Fibroblast of mammary gland (primary cell): ENCODE data around the gene PRSS50.

Source experiments
- DNase-seq: peaks from one replicate; pipeline ENCODE4 v3.0.0-alpha.2; 2010; ENCODE audit warnings: low read depth
- H3K4me3 ChIP-seq: 2 replicates; pipeline ENCODE4 v1.5.1; 2011; ENCODE audit warnings: low read depth, mild to moderate bottlenecking, low read length, moderate library complexity; ENCODE audit not compliant: control insufficient read depth
- CTCF ChIP-seq: conservative IDR thresholded peaks from 2 replicates; pipeline ENCODE4 v1.5.1; 2011; ENCODE audit warnings: low read depth, low read length, inconsistent platforms; ENCODE audit not compliant: control insufficient read depth, insufficient read depth

PRSS50 gene

DNA sequence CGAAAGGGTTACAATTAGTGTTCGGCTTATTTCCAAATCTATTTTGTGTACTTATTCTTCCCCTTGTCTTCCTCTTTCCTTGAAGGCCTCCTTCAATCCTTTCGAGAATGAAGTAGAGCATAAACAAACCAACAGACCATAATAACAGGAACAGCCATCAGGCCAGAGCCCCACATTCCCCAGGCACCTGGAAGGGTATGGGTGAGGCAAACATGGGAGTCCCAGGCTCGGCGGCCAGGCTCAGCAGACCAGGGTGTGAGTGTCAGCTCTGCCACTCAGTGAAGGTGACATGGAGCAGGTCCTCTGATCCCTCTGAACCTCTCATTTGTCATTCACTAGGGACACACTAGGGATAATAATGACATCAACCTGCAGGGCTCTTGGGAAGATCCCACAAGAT, 38.0 kb downstream of the PRSS50 start:
- no peak for TF ChIP-seq CTCF
- no peak overlapping the region for H3K4me3 ChIP-seq

DNA sequence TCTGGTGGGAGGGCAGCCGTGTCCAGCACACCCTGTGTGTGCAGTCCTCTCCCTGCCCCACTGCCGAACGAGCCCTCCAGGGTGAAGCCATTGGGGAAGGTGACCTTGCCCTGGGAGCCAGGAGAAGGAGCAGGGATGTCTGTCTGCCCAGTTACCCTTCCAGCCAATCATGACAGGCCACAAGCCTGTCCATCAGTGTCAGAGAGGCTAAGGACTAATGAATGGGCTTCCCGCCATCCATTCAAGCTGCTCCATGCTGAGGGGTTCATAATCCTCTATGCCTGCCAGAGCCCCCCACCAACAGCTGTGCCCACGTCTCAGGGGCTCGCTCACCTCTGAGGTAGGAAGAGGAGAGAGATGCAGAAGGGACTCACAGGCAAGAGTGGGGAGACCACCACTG, 39.4 kb downstream of the PRSS50 start:
- DNase-seq = no peak
- no peak for TF ChIP-seq CTCF
- H3K4me3 ChIP-seq = no peak overlapping the region

More for the DNA sequence above, 38.0 kb downstream of the PRSS50 start:
- DNase-seq = no peak

- H3K4me3 ChIP-seq = no peak overlapping the region
- TF ChIP-seq CTCF = no peak
- peak; percentile 25 for DNase-seq
Observed at GRCh38 chr3:46677411-46677726, 40.3 kb downstream of the PRSS50 start.

DNA sequence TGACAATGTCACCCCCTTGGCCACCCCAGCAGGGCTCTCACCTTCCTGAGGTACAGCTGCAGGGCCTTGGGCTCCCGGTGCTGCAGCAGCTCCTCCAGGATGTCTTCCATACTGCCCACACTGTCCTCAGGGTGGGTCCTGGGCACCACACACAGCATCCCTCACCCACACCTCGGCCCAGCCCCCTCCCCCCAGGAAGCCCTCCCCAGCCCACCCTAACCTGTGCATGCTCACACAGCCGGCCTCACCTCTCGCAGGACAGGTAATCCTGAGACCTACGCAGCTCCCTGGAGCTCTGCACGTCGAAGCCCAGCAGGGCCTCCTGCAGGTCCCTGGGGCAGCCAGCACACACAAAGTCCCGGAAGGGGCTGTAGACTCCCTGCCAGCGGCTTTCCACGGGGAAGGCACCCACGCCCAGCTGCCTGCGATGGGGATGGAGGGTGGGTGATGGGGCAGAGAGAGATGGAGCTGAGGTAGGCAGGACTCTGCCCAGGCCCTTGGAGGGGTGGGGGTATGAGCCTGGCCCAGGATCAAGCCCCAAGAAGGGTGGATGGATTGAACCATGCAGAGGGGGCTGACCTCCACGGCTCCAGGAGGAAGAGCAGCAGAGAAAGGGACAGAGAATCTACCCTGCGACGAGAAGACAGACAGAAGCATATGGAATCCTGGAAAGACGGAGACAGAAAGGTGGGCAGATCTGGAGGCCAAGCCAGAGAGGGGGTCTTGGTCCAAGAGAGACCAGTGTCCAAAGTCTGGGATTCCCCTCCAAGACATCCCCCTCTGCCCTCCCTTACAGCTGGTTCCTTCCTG, 40.9 kb downstream of the PRSS50 start:
- no peak for TF ChIP-seq CTCF
- no peak for DNase-seq
- no peak overlapping the region for H3K4me3 ChIP-seq

DNA sequence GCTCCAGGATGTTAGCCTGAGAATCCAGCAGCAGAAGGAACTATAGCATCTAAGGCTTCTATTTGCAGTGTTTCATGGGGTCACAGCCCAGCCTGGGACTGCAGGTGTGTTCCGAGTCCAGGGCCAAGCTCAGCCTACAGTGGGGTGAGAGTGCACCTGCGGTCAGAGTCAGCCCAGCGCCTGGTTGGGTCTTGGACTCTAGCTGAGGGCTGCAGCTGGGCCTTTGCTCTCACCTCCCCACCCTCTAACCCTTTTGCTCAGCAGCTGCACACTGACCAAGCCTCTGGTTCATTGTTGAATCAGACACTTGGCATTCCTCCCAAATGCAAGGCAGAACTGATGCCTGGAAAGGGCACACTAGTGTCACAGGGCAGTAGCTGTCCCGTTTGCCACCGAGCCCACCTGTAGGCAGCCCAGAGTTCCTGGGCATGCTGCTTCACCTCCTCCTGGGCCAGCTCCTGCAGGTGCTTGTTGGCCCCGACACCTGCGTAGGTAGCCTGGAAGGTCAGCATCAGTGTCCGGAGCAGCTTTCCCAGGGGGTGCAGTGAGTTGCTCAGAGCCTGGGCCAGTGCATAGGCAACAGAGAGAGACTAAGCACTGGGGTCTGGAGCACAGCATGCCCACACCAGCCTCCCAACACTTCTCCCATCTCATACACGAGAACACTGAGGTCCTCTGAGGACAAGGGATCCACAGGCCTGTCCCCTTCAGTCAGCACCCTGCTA, 41.7 kb downstream of the PRSS50 start:
- no peak overlapping the region for H3K4me3 ChIP-seq
- peak; percentile 64 for DNase-seq
- TF ChIP-seq CTCF = no peak

GRCh38 chr3:46675426-46675825, 42.2 kb downstream of the PRSS50 start:
- no peak for DNase-seq
- H3K4me3 ChIP-seq = no peak overlapping the region
- no peak for TF ChIP-seq CTCF
